HepG2 (cell line): ENCODE measurements around the gene BIRC2. TPM values are rescaled to one million over a fixed set of nuclear protein-coding genes. Genes with fewer than 3 reads are reported as not detected.

ENCODE experiments used
- CENPX ChIP-seq: sonication (generic); formaldehyde crosslinking; IDR thresholded peaks from 2 replicates; pipeline ENCODE4 v1.9.0; 2021; ENCODE audit warnings: mild to moderate bottlenecking, missing genetic modification reagents, moderate library complexity
- GATAD2A ChIP-seq: IDR thresholded peaks from 2 replicates; pipeline ENCODE4 v1.6.1; 2016
- MBNL3 ChIP-seq: fragments of 250-450 bp; sonication (Bioruptor Pico); conservative IDR thresholded peaks from 2 replicates; pipeline ENCODE4 v1.8.0; 2022; ENCODE audit warnings: mild to moderate bottlenecking, inconsistent platforms
- RAD21 ChIP-seq: fragments of 450-650 bp; formaldehyde crosslinking; IDR thresholded peaks from 2 replicates; pipeline ENCODE4 v1.5.0; 2020; ENCODE audit warnings: mild to moderate bottlenecking
- SALL1 ChIP-seq: sonication (generic); formaldehyde crosslinking; IDR thresholded peaks from 2 replicates; pipeline ENCODE4 v1.8.0; 2022; ENCODE audit warnings: mild to moderate bottlenecking, missing genetic modification reagents
- TRIM24 ChIP-seq: sonication (generic); formaldehyde crosslinking; IDR thresholded peaks from 2 replicates; pipeline ENCODE4 v1.8.0; 2022; ENCODE audit warnings: mild to moderate bottlenecking, missing genetic modification reagents
- ZC3H4 ChIP-seq: sonication (generic); formaldehyde crosslinking; IDR thresholded peaks from 2 replicates; pipeline ENCODE4 v1.4.0; 2020; ENCODE audit warnings: missing genetic modification reagents, borderline replicate concordance
- ZNF687 ChIP-seq: sonication (generic); formaldehyde crosslinking; IDR thresholded peaks from 2 replicates; pipeline ENCODE4 v1.5.1; 2020; ENCODE audit warnings: mild to moderate bottlenecking, missing genetic modification reagents, moderate library complexity
- polyA plus RNA-seq, 8 experiments: library from polyadenylated mRNA; depleted of rRNA in 3 of 8; stranded (reverse) in 7 of 8; unstranded in 1 of 8; fragments of >200 nt; fragmentation: Illumina TruSeq in 4 of 8; extraction: Trizol in 4 of 8; gene quantifications; 2 replicates each; pipeline versions ENCODE4 v1.2.1 to v1.2.3, GENCODE V29; 2011 to 2016; ENCODE audit warnings: low read depth in 4 of 8, missing spikeins in 1 of 8, mixed read lengths in 1 of 8; ENCODE audit not compliant: insufficient read depth in 1 of 8
- total RNA-seq, 5 experiments: library from RNA; depleted of rRNA; stranded (reverse); fragments of >200 nt; fragmentation: Illumina TruSeq; extraction: Trizol; gene quantifications; 2 replicates each; pipeline ENCODE4 v1.2.3, GENCODE V29; 2016; ENCODE audit warnings: low read depth in 1 of 5

Gene BIRC2
- total and polyA plus RNA-seq, 2 of the 13 experiments (the other 11 are each of a cell fraction or from before 2014, with no cell fraction given): 61.7 to 62.2 TPM

GRCh38 chr11:102390667-102391465 lies 43.9 kb downstream of the BIRC2 start (continued):
- TF ChIP-seq GATAD2A (CRISPR knock-in tag) (peak; percentile 47; the same call in 1 of the 2 replicates), CENPX (CRISPR knock-in tag) (no peak), ZNF687 (peak; percentile 41), SALL1 (CRISPR knock-in tag) (peak; percentile 21; the same call in 1 of the 2 replicates), ZC3H4 (CRISPR knock-in tag) (no peak), RAD21 (CRISPR knock-in tag) (peak; percentile 78), MBNL3 (CRISPR knock-in tag) (no peak), TRIM24 (CRISPR knock-in tag) (no peak)
